WTC11 (cell line): Measurements from ENCODE around the gene RNASEH2C. TPM values are rescaled to one million over a fixed set of nuclear protein-coding genes. Genes with fewer than 3 reads are reported as not detected.

Experiments used
- ATAC-seq: fragments of 200-7000 bp; cut with Tn5 transposase; 2 replicates; pipeline ENCODE4 v1.10.0; 2021; ENCODE audit warnings: mild to moderate bottlenecking, moderate library complexity
- CTCF ChIA-PET: fragments of 300-600 bp; sonication (Branson Sonifier 250); formaldehyde crosslinking; loops from one replicate; lab custom pipeline; 2021; ENCODE audit warnings: antibody characterized with exemption; lab: Charles Lee
- POLR2A ChIA-PET: fragments of 350-600 bp; sonication (Branson Sonifier 250); formaldehyde crosslinking; loops from one replicate; lab custom pipeline; 2021; ENCODE audit warnings: antibody characterized with exemption; lab: Charles Lee
- DNase-seq: peaks from one replicate; pipeline ENCODE4 v3.0.0; 2021; ENCODE audit warnings: low spot score
- H3K27ac Mint-ChIP-seq: 2 replicates; pipeline ENCODE4 v1.8.0; 2021; ENCODE audit warnings: mixed read lengths
- H3K27me3 Mint-ChIP-seq: 2 replicates; pipeline ENCODE4 v1.8.0; 2021; ENCODE audit warnings: low read depth, mild to moderate bottlenecking, moderate library complexity, mixed read lengths
- H3K36me3 Mint-ChIP-seq: 2 replicates; pipeline ENCODE4 v1.8.0; 2021; ENCODE audit warnings: mixed read lengths
- H3K4me1 Mint-ChIP-seq: 2 replicates; pipeline ENCODE4 v1.8.0; 2022; ENCODE audit warnings: mixed read lengths
- H3K4me3 Mint-ChIP-seq: 2 replicates; pipeline ENCODE4 v1.8.0; 2021; ENCODE audit warnings: mild to moderate bottlenecking, moderate library complexity, mixed read lengths
- H3K9me3 Mint-ChIP-seq: 2 replicates; pipeline ENCODE4 v1.8.0; 2021; ENCODE audit warnings: mixed read lengths
- ATF2 ChIP-seq: sonication (generic); formaldehyde crosslinking; IDR thresholded peaks from 2 replicates; pipeline ENCODE4 v1.8.1; 2022; ENCODE audit warnings: low read depth, missing genetic modification reagents, borderline replicate concordance
- ETV6 ChIP-seq: sonication (generic); formaldehyde crosslinking; IDR thresholded peaks from 2 replicates; pipeline ENCODE4 v1.8.1; 2022; ENCODE audit warnings: mild to moderate bottlenecking, missing genetic modification reagents
- HMGXB4 ChIP-seq: sonication (generic); formaldehyde crosslinking; IDR thresholded peaks from 2 replicates; pipeline ENCODE4 v1.8.1; 2023; ENCODE audit warnings: mild to moderate bottlenecking, moderate library complexity, missing genetic modification reagents
- IRF2 ChIP-seq: sonication (generic); formaldehyde crosslinking; IDR thresholded peaks from 2 replicates; pipeline ENCODE4 v1.8.0; 2022; ENCODE audit warnings: low read depth, missing genetic modification reagents, borderline replicate concordance
- JAZF1 ChIP-seq: fragments of 250-450 bp; sonication (Bioruptor Pico); IDR thresholded peaks from 2 replicates; pipeline ENCODE4 v1.9.0; 2021; ENCODE audit warnings: moderate library complexity, mild to moderate bottlenecking, inconsistent platforms
- MYBL2 ChIP-seq: sonication (generic); formaldehyde crosslinking; IDR thresholded peaks from 2 replicates; pipeline ENCODE4 v1.8.1; 2023; ENCODE audit warnings: mild to moderate bottlenecking, moderate library complexity, missing genetic modification reagents
- NFATC4 ChIP-seq: fragments of 250-450 bp; sonication (Bioruptor Pico); IDR thresholded peaks from 2 replicates; pipeline ENCODE4 v1.9.0; 2021; ENCODE audit warnings: mild to moderate bottlenecking
- NFYB ChIP-seq: sonication (generic); formaldehyde crosslinking; conservative IDR thresholded peaks from 2 replicates; pipeline ENCODE4 v1.8.0; 2022; ENCODE audit warnings: low read depth, missing genetic modification reagents
- NR1H2 ChIP-seq: sonication (generic); formaldehyde crosslinking; IDR thresholded peaks from 2 replicates; pipeline ENCODE4 v1.9.0; 2021; ENCODE audit warnings: mild to moderate bottlenecking, moderate library complexity, missing genetic modification reagents
- NR3C1 ChIP-seq: sonication (generic); formaldehyde crosslinking; conservative IDR thresholded peaks from 2 replicates; pipeline ENCODE4 v1.8.1; 2023; ENCODE audit warnings: low read depth, mild to moderate bottlenecking, missing genetic modification reagents
- SMAD3 ChIP-seq: sonication (generic); formaldehyde crosslinking; IDR thresholded peaks from 2 replicates; pipeline ENCODE4 v1.8.0; 2022; ENCODE audit warnings: missing genetic modification reagents, mild to moderate bottlenecking, borderline replicate concordance
- SOX15 ChIP-seq: fragments of 250-450 bp; sonication (Bioruptor Pico); IDR thresholded peaks from 2 replicates; pipeline ENCODE4 v1.9.0; 2021; ENCODE audit warnings: mild to moderate bottlenecking
- TEAD1 ChIP-seq: sonication (generic); formaldehyde crosslinking; IDR thresholded peaks from 2 replicates; pipeline ENCODE4 v1.8.0; 2022; ENCODE audit warnings: mild to moderate bottlenecking, missing genetic modification reagents
- TEAD4 ChIP-seq: sonication (generic); formaldehyde crosslinking; IDR thresholded peaks from 2 replicates; pipeline ENCODE4 v1.8.0; 2022; ENCODE audit warnings: mild to moderate bottlenecking, missing genetic modification reagents
- TP53 ChIP-seq: sonication (generic); formaldehyde crosslinking; IDR thresholded peaks from 2 replicates; pipeline ENCODE4 v1.8.1; 2023; ENCODE audit warnings: mild to moderate bottlenecking, missing genetic modification reagents
- ZBTB21 ChIP-seq: sonication (generic); formaldehyde crosslinking; IDR thresholded peaks from 2 replicates; pipeline ENCODE4 v1.8.1; 2023; ENCODE audit warnings: mild to moderate bottlenecking, missing genetic modification reagents, borderline replicate concordance
- total RNA-seq: library from RNA; stranded (reverse); gene quantifications from 3 replicates; pipeline ENCODE4 v1.2.3, GENCODE V29; 2021
- TF ChIP-seq, protein P1 (sequence below): fragments of 250-450 bp; sonication (Bioruptor Pico); IDR thresholded peaks from 2 replicates; pipeline ENCODE4 v1.9.0; 2021; ENCODE audit warnings: mild to moderate bottlenecking, borderline replicate concordance
- TF ChIP-seq, protein P2 (sequence below): sonication (generic); formaldehyde crosslinking; IDR thresholded peaks from 2 replicates; pipeline ENCODE4 v1.8.1; 2022; ENCODE audit warnings: low read depth, mild to moderate bottlenecking, moderate library complexity, missing genetic modification reagents, borderline replicate concordance
- TF ChIP-seq, protein P3 (sequence below): sonication (generic); formaldehyde crosslinking; IDR thresholded peaks from 2 replicates; pipeline ENCODE4 v1.8.1; 2023; ENCODE audit warnings: mild to moderate bottlenecking, missing genetic modification reagents
- TF ChIP-seq, protein P4 (sequence below): sonication (generic); formaldehyde crosslinking; conservative IDR thresholded peaks from 2 replicates; pipeline ENCODE4 v1.8.1; 2023; ENCODE audit warnings: mild to moderate bottlenecking, low read depth, missing genetic modification reagents, moderate library complexity
- TF ChIP-seq, protein P5 (sequence below): fragments of 250-450 bp; sonication (Bioruptor Pico); IDR thresholded peaks from 2 replicates; pipeline ENCODE4 v2.1.2; 2022; ENCODE audit warnings: mild to moderate bottlenecking, moderate library complexity

The RNASEH2C gene
- total RNA-seq, 1 experiment from 2014 or later, result 42.1 TPM

GRCh38 chr11:65700399-65700798 is 20.2 kb downstream of the RNASEH2C start:
- POLR2A ChIA-PET, result no interaction called here

DNA sequence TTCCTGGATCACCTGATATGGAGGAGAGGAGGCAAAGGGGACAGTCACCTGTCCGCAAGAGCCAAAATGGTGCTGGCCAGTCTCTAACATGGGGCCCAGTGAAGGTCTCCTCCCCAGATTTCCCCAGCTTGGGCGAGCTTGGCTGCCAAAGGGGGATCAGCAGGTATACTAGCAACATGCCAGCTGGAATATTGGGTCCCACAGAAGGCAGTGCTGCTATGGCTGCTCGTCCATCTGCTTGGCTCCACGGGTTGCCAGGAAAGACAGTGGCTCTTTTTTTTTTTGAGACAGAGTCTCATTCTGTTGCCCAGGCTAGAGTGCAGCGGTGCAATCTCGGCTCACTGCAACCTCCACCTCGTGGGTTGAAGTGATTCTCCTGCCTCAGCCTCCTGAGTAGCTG is 21.3 kb downstream of the RNASEH2C start:
- H3K36me3 Mint-ChIP-seq, result no peaks in the 10 kb centered on the region
- POLR2A ChIA-PET, result no interaction called here
- TF ChIP-seq NR1H2 (CRISPR knock-in tag) (no peak), NFYB (CRISPR knock-in tag) (no peak), ATF2 (no peak), ZBTB21 (CRISPR knock-in tag) (no peak), SMAD3 (CRISPR knock-in tag) (no peak), TP53 (CRISPR knock-in tag) (no peak)
- TF ChIP-seq, protein P1, sequence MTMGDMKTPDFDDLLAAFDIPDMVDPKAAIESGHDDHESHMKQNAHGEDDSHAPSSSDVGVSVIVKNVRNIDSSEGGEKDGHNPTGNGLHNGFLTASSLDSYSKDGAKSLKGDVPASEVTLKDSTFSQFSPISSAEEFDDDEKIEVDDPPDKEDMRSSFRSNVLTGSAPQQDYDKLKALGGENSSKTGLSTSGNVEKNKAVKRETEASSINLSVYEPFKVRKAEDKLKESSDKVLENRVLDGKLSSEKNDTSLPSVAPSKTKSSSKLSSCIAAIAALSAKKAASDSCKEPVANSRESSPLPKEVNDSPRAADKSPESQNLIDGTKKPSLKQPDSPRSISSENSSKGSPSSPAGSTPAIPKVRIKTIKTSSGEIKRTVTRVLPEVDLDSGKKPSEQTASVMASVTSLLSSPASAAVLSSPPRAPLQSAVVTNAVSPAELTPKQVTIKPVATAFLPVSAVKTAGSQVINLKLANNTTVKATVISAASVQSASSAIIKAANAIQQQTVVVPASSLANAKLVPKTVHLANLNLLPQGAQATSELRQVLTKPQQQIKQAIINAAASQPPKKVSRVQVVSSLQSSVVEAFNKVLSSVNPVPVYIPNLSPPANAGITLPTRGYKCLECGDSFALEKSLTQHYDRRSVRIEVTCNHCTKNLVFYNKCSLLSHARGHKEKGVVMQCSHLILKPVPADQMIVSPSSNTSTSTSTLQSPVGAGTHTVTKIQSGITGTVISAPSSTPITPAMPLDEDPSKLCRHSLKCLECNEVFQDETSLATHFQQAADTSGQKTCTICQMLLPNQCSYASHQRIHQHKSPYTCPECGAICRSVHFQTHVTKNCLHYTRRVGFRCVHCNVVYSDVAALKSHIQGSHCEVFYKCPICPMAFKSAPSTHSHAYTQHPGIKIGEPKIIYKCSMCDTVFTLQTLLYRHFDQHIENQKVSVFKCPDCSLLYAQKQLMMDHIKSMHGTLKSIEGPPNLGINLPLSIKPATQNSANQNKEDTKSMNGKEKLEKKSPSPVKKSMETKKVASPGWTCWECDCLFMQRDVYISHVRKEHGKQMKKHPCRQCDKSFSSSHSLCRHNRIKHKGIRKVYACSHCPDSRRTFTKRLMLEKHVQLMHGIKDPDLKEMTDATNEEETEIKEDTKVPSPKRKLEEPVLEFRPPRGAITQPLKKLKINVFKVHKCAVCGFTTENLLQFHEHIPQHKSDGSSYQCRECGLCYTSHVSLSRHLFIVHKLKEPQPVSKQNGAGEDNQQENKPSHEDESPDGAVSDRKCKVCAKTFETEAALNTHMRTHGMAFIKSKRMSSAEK (CRISPR knock-in tag), result no peak

More at GRCh38 chr11:65700399-65700798, 20.2 kb downstream of the RNASEH2C start:
- Mint-ChIP-seq H3K27ac (no peak overlapping the region), H3K4me1 (no peaks in the 10 kb centered on the region), H3K9me3 (peaks cover 17% of the 10 kb centered on the region), H3K36me3 (no peaks in the 10 kb centered on the region), H3K4me3 (no peak overlapping the region), H3K27me3 (peaks cover 14% of the 10 kb centered on the region)
- CTCF ChIA-PET, result interaction anchor here (0.6 kb wide), 1 partner anchor 88 kb away, joined by 4 read pairs; no protein-coding TSS in a partner anchor
- no peak for DNase-seq
- TF ChIP-seq MYBL2 (no peak), IRF2 (CRISPR knock-in tag) (no peak), TEAD1 (no peak), JAZF1 (CRISPR knock-in tag) (no peak), TEAD4 (no peak), NFATC4 (no peak), ETV6 (CRISPR knock-in tag) (no peak), HMGXB4 (CRISPR knock-in tag) (no peak), NR3C1 (CRISPR knock-in tag) (no peak), ZBTB21 (CRISPR knock-in tag) (no peak), SOX15 (no peak)
- TF ChIP-seq, protein P2, sequence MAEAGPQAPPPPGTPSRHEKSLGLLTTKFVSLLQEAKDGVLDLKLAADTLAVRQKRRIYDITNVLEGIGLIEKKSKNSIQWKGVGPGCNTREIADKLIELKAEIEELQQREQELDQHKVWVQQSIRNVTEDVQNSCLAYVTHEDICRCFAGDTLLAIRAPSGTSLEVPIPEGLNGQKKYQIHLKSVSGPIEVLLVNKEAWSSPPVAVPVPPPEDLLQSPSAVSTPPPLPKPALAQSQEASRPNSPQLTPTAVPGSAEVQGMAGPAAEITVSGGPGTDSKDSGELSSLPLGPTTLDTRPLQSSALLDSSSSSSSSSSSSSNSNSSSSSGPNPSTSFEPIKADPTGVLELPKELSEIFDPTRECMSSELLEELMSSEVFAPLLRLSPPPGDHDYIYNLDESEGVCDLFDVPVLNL (CRISPR knock-in tag), result no peak
- TF ChIP-seq, protein P3, sequence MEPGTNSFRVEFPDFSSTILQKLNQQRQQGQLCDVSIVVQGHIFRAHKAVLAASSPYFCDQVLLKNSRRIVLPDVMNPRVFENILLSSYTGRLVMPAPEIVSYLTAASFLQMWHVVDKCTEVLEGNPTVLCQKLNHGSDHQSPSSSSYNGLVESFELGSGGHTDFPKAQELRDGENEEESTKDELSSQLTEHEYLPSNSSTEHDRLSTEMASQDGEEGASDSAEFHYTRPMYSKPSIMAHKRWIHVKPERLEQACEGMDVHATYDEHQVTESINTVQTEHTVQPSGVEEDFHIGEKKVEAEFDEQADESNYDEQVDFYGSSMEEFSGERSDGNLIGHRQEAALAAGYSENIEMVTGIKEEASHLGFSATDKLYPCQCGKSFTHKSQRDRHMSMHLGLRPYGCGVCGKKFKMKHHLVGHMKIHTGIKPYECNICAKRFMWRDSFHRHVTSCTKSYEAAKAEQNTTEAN (CRISPR knock-in tag), result no peak
- TF ChIP-seq, protein P4, sequence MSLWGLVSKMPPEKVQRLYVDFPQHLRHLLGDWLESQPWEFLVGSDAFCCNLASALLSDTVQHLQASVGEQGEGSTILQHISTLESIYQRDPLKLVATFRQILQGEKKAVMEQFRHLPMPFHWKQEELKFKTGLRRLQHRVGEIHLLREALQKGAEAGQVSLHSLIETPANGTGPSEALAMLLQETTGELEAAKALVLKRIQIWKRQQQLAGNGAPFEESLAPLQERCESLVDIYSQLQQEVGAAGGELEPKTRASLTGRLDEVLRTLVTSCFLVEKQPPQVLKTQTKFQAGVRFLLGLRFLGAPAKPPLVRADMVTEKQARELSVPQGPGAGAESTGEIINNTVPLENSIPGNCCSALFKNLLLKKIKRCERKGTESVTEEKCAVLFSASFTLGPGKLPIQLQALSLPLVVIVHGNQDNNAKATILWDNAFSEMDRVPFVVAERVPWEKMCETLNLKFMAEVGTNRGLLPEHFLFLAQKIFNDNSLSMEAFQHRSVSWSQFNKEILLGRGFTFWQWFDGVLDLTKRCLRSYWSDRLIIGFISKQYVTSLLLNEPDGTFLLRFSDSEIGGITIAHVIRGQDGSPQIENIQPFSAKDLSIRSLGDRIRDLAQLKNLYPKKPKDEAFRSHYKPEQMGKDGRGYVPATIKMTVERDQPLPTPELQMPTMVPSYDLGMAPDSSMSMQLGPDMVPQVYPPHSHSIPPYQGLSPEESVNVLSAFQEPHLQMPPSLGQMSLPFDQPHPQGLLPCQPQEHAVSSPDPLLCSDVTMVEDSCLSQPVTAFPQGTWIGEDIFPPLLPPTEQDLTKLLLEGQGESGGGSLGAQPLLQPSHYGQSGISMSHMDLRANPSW (CRISPR knock-in tag), result no peak
- TF ChIP-seq, protein P5, sequence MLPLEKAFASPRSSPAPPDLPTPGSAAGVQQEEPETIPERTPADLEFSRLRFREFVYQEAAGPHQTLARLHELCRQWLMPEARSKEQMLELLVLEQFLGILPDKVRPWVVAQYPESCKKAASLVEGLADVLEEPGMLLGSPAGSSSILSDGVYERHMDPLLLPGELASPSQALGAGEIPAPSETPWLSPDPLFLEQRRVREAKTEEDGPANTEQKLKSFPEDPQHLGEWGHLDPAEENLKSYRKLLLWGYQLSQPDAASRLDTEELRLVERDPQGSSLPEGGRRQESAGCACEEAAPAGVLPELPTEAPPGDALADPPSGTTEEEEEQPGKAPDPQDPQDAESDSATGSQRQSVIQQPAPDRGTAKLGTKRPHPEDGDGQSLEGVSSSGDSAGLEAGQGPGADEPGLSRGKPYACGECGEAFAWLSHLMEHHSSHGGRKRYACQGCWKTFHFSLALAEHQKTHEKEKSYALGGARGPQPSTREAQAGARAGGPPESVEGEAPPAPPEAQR (CRISPR knock-in tag), result no peak
- ATAC-seq, result no peak

More for the DNA sequence above, 21.3 kb downstream of the RNASEH2C start:
- ATAC-seq, result no peak
- Mint-ChIP-seq H3K27me3 (peaks cover 14% of the 10 kb centered on the region), H3K27ac (no peak overlapping the region), H3K9me3 (peaks cover 17% of the 10 kb centered on the region), H3K4me3 (no peak overlapping the region), H3K4me1 (no peaks in the 10 kb centered on the region)
- CTCF ChIA-PET, result no interaction called here
- DNase-seq, result no peak
